ENCODE data around the gene H19. TPM values are rescaled to one million over a fixed set of nuclear protein-coding genes. Genes with fewer than 3 reads are reported as not detected.

Gene H19
- polyA plus RNA-seq, 3 donors = 191 to 1,541 (median 405) TPM

DNA sequence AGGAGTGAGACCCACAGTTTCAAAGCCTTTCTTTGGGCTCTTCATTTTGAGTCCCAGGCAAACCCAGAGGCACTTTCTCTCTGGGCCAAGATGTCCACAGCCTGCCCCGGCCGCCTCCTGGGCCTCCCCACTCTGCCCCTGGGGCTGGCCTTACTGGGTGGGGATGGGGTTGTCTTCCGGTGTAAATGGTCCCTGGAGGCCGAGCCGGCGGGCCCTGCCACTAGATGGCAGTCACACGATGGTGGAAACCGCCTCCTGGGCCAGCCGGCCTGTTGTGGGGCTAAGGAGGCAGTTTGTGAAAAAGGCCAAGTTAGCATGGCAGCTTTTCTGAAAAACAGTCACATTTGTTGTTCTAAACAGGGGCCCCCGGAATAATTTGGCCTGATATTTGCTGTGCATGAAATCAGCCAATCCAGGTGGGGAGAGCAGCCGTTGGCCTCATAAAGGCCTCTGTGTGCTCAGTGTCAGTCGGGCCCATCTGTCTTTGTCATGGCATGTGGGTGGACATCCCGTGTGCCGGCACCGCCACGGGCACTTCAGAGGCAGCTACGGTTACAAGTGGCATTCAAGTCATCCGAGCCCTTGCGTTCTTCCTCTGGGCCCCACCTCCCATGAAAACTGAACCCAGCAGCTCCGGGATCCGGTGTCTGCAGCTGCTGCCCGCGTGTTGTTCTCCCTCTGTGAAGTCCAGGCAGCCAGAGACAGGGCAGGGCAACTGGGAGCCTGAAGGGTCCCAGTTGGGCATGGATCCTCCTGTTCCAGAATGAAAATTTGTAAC, 44.0 kb downstream of the H19 start:
- no peak overlapping the region for H3K27ac ChIP-seq (ENCODE audit: low read depth, low read length)
- WGBS, 3 donors = 15 to 88% (median 68%) methylated on average over 4 to 6 of the region's 23 CpGs

DNA sequence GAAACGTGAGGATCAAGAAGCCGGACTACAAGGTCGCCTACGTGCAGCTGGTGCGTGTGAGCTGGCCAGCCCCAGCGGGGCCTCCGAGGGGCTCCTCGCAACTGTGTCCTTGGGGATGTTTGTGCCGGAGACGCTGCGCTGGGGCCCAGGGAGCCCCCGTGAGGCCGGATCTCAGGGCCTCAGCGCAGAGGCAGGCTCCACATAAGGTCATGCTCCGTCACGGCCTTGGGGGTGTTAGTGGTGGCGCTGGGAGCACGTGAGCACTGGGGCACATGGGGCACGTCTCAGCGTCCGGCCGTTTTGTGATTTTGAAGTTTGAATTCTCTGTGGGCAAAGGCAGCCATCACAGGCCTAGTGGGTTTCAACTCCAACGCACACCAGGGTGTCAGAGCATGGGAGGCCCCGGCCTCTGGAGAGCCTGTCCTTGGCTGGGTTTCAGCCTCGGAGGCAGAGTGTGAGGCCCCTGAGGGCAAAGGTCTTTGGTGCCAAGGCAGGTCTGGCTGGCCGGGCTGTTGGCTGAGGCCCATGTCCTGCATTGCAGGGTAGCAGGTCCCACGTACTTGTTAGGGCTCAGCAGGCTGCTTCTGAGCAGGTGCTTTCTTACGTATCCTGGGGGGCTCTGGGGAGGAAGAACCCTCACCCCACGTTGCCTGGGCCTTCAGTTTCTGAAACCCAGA, 44.7 kb downstream of the H19 start:
- H3K27ac ChIP-seq (ENCODE audit: low read depth, low read length) = no peak overlapping the region
- 15% methylated on average over 2 of the region's 29 CpGs; no CpG with 5 or more reads in 2 of the 3 donors for WGBS, 3 donors

DNA sequence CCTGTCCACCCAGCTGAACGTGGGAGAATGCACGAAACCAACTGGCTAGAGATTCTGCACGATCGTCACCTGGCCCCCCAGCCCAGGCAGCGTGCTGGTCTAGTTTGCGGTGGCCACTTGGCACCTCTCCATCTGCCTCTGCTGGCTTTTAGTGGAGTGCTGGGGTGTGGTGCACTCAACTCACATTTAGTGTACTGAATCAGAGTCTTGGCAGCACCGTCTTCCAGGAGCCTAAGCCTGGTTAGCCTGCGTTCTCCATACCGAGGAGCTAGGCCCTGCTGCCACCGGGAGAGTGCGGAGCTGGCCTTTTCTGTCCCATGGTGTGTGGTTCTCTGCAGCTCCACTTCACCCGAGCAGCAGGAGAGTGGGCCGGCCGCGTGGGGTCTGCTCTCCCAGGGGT, 47.7 kb downstream of the H19 start:
- no CpG with 5 or more reads among the region's 15 CpGs for WGBS, 3 donors
- H3K27ac ChIP-seq (ENCODE audit: low read depth, low read length) = no peak overlapping the region

DNA sequence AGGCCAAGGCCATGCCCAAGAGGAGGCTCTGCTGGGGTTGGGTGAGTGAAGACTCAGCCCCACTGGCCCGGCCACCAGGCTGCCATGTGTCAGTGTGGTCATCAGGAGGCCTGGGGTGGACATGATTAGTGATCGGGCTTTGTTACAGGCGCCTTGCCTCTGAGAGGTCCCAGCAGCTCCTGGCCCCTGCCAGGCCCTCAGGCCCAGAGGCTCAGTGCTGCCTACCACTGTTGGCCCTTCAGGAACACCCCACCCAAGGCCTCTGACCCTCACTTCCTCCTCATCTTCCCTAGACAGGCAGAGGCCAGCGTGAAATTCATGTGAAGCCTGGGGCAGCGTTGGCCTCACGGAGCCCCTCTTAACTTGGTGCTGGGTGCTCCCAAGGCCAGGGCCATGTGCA, 48.3 kb downstream of the H19 start:
- no peak overlapping the region for H3K27ac ChIP-seq (ENCODE audit: low read depth, low read length)
- WGBS, 3 donors = no CpG with 5 or more reads among the region's 6 CpGs

DNA sequence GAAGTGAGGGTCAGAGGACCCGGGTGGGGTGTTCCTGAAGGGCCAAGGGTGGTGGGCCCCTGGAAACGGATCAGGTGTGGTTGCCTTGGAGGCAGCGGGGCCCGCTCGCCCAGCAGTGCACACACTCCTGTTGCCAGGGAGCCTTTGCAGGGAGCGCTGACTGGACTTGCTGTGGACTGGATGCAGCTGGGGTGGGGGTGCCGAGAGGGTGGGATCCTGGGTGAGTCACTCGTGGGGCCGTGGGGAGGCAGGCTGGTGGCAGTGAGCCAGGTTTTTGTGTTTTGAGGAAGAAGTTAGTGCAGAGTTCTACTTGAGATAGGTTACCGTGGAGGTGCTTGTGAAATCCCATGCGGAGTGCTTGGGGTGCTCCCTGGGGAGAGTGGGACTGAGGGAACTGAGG, 49.3 kb downstream of the H19 start:
- WGBS, 3 donors = no CpG with 5 or more reads among the region's 11 CpGs
- no peak overlapping the region for H3K27ac ChIP-seq (ENCODE audit: low read depth, low read length)

DNA sequence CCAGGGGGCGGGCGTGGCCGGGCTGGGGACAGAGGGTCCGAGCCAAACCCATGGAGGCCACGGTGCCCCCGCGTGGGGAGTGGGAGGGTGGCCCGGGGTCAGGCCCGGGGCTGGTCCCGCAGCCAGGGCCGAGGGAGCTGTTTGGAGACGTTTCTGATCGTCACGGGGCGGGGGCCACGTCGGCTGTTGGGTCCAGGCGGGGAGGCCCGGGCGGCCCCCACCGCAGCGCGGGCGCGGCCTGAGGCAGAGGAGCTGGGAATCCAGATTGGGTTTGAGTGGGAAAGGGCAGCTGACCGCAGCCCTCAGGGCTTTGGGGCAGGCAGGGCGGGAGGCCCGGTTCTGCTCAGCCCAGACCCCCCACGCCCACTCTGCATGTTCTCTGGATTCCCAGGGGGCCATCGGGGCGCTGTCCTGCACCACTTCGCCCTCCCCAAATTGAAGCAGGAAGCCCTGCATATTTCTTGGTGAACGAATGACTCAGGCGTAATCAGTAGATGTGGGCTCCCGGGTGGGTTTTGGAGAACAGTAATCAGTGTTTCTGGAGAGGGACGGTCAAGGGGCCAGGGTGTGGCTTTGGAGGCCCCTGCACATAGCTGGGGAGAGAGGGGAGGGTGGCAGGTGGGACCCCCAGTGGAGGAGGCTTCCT, 49.9 kb downstream of the H19 start:
- no CpG with 5 or more reads among the region's 36 CpGs for WGBS, 3 donors

DNA sequence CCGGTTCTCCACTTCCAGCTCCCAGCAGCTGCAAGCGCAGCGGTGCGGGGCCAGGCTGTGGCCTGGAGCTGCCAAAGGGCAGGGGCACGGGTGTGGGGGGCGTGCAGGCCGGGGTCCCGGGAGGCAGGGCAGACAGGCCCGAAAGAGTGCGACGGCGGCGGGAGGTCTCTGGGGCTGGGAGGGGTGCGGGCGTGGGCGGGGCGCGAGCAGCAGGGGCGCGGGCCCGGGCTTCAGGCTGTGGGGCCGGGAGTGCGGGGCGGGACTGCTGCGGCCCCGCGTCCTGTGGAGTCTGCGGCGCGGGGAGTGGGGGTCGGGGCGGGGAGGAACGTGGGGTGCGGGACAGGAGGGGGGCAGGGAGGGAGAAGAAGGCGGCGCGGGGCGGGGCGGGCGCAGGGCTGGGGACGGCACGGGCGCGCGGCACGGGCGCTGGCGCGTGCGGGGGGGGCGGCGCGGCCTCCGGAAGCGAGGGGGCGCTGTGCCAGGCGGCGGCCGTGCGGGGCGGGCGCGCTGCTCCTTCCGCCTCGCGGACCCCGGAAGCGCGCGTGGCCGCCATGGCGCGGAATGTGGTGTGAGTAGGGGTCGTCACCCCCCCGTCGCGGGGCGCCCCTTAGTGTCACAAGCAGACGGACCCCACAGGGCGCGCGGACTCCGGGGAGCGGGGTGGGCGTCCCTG, 50.7 kb downstream of the H19 start, which contains the start of gene MRPL23:
MRPL23 (plus strand) TSS at position 521 of the 673 bp plus-strand sequence; CDS start at position 552, 31 bp downstream.
- no peak within 1 kb of the TSS for H3K27ac ChIP-seq (ENCODE audit: low read depth, low read length)
- WGBS, 3 donors = no CpG with 5 or more reads among the region's 85 CpGs

More for the DNA sequence above, 49.9 kb downstream of the H19 start:
- no peak overlapping the region for H3K27ac ChIP-seq (ENCODE audit: low read depth, low read length)

Other genes with a start within 250 kb of the H19 start
- gene IFITM10, start 247.2 kb downstream of the H19 start, polyA plus RNA-seq = 1 to 10 TPM in 1 of 3 donors, under 1 TPM in 1, not detected in 1; 0.16 to 1.3 TPM
- gene CTSD, start 233.9 kb downstream of the H19 start, polyA plus RNA-seq = 100 to 1,000 TPM; 296 to 496 (median 355) TPM
- gene SYT8, start 162.9 kb downstream of the H19 start, polyA plus RNA-seq = 1 to 10 TPM in 1 of 3 donors, under 1 TPM in 1, not detected in 1; 0.31 to 7.6 TPM
- gene TNNI2, start 158.9 kb downstream of the H19 start, polyA plus RNA-seq = 1 to 10 TPM in 2 of 3 donors, not detected in 1; 1.5 to 2.5 TPM
- 100 to 1,000 TPM in 1 of 3 donors, 10 to 100 TPM in 1, 1 to 10 TPM in 1; 5.2 to 187 (median 40.4) TPM for gene LSP1, start 144.8 kb downstream of the H19 start, polyA plus RNA-seq
- gene PRR33, start 105.9 kb downstream of the H19 start, polyA plus RNA-seq = under 1 TPM; 0.03 to 0.12 (median 0.11) TPM
- gene TNNT3, start 78.1 kb downstream of the H19 start, polyA plus RNA-seq = 10 to 100 TPM in 2 of 3 donors, 1 to 10 TPM in 1; 2.2 to 50.0 (median 12.7) TPM
- 100 to 1,000 TPM in 1 of 3 donors, 10 to 100 TPM in 2; 55.4 to 119 (median 92.8) TPM for gene MRPL23, start 50.5 kb downstream of the H19 start, polyA plus RNA-seq
- 100 to 1,000 TPM in 1 of 3 donors, 10 to 100 TPM in 1, 1 to 10 TPM in 1; 6.7 to 133 (median 31.7) TPM for gene IGF2, start 141.5 kb upstream of the H19 start, polyA plus RNA-seq
- 1,000 to 10,000 TPM in 1 of 3 donors, 1 to 10 TPM in 2; 1.8 to 8,847 (median 2.5) TPM for gene INS, start 163.4 kb upstream of the H19 start, polyA plus RNA-seq
- under 1 TPM in 1 of 3 donors, not detected in 2; 0.17 TPM for gene TH, start 174.0 kb upstream of the H19 start, polyA plus RNA-seq

Measured in adipose tissue (tissue), 3 donors.